GM21528 (cell line): Measurements from ENCODE around the gene SIGLEC8.
"Not testable (repeated sequence)": the region's sequence is repeated elsewhere in the genome, so short reads cannot be mapped to it uniquely, and the experiment has no call there.

ENCODE experiments used
- ATAC-seq: cut with Tn5 transposase; IDR thresholded peaks from one replicate; pipeline ENCODE4 v1.9.1; 2021; ENCODE audit warnings: mild to moderate bottlenecking, moderate library complexity; ENCODE audit not compliant: unreplicated experiment, low FRiP score

The SIGLEC8 gene

GRCh38 chr19:51448011-51448410, 10.2 kb downstream of the SIGLEC8 start:
- ATAC-seq = no peak

- ATAC-seq = not testable (repeated sequence)
Observed at GRCh38 chr19:51447510-51447909, 10.7 kb downstream of the SIGLEC8 start.

GRCh38 chr19:51441410-51442390, 16.6 kb downstream of the SIGLEC8 start:
- peak; percentile 89 for ATAC-seq

GRCh38 chr19:51440846-51441409, 17.3 kb downstream of the SIGLEC8 start:
- no peak for ATAC-seq

GRCh38 chr19:51440052-51440451, 18.2 kb downstream of the SIGLEC8 start:
- no peak for ATAC-seq

GRCh38 chr19:51439021-51439465, 19.2 kb downstream of the SIGLEC8 start:
- ATAC-seq = no peak

- ATAC-seq = no peak
Observed at GRCh38 chr19:51434456-51434855, 23.8 kb downstream of the SIGLEC8 start.

- ATAC-seq = no peak
Observed at GRCh38 chr19:51433043-51433442, 25.2 kb downstream of the SIGLEC8 start.

- ATAC-seq = no peak
Observed at GRCh38 chr19:51431124-51431523, 27.1 kb downstream of the SIGLEC8 start.

GRCh38 chr19:51430221-51430620, 28.0 kb downstream of the SIGLEC8 start:
- ATAC-seq = no peak

- no peak for ATAC-seq
Observed at GRCh38 chr19:51427201-51427600, 31.1 kb downstream of the SIGLEC8 start.

GRCh38 chr19:51422053-51422448, 36.2 kb downstream of the SIGLEC8 start:
- ATAC-seq = no peak

GRCh38 chr19:51421229-51422052, 36.8 kb downstream of the SIGLEC8 start:
- no peak for ATAC-seq

GRCh38 chr19:51420511-51420910, 37.7 kb downstream of the SIGLEC8 start:
- not testable (repeated sequence) for ATAC-seq

GRCh38 chr19:51418707-51419106, 39.5 kb downstream of the SIGLEC8 start:
- ATAC-seq = no peak

- no peak for ATAC-seq
Observed at GRCh38 chr19:51417810-51418157, 40.5 kb downstream of the SIGLEC8 start.

GRCh38 chr19:51417107-51417809, 41.0 kb downstream of the SIGLEC8 start, which contains the start of gene SIGLEC10:
TSS of gene SIGLEC10 (minus strand) at chr19:51417642. CDS start at chr19:51417581, 61 bp downstream.
- no peak for ATAC-seq

GRCh38 chr19:51416422-51416821, 41.8 kb downstream of the SIGLEC8 start:
- not testable (repeated sequence) for ATAC-seq

- no peak for ATAC-seq
Observed at GRCh38 chr19:51415187-51415586, 43.1 kb downstream of the SIGLEC8 start.
